ENCODE results near the gene HERPUD1. TPM values are rescaled to one million over a fixed set of nuclear protein-coding genes. Genes with fewer than 3 reads are reported as not detected.

Gene HERPUD1
- total and polyA plus RNA-seq, 9 of the 15 experiments (the other 6 are each of a cell fraction or from before 2014, with no cell fraction given), result 14.2 to 60.7 (median 37.4) TPM

- no TSS peak for BruUV-seq (replicated peaks)
- no peak overlapping the region for H3K27ac ChIP-seq (ENCODE audit: extremely low read depth, low read depth, low read length)
- no peak for DNase-seq (ENCODE audit: extremely low read depth in 1 of 4, low spot score in 3 of 4)
- no peak overlapping the region for H3K4me2 ChIP-seq (ENCODE audit: insufficient read depth, low read length)
- no peak overlapping the region for H3K9ac ChIP-seq (ENCODE audit: insufficient read depth in 1 of 2, low read depth in 2 of 2, low read length in 2 of 2)
- peaks cover 34 to 69% of the 10 kb centered on the region in 2 experiments; a peak in 4 of 5 replicates for H3K27me3 ChIP-seq (ENCODE audit: control insufficient read depth in 2 of 2, insufficient read depth in 2 of 2, low read length in 2 of 2)
- no peak overlapping the region for H2AFZ ChIP-seq (ENCODE audit: low read depth, low read length)
- 26% methylated on average over 9 of the region's 10 CpGs for WGBS (ENCODE audit: insufficient coverage, low coverage, missing lambda C conversion rate)
- peaks cover 0 to 5% of the 10 kb centered on the region in 2 experiments; a peak in 4 of 5 replicates for H3K4me1 ChIP-seq (replicated peaks in 1 of 2; ENCODE audit: control insufficient read depth in 2 of 2, insufficient read depth in 2 of 2, low read length in 2 of 2)
- H3K9me3 ChIP-seq (replicated peaks; ENCODE audit: control insufficient read depth, insufficient read depth, low read depth, low read length), result peaks cover 4% of the 10 kb centered on the region
- ChIA-PET POLR2A (interaction anchor here (1.1 kb wide), 1 partner anchor 29 kb away, joined by 5 read pairs; no protein-coding TSS in a partner anchor), CTCF (ENCODE audit: low intra/inter-chr PET ratio) (no interaction called here)
- no peak for FAIRE-seq
- in situ Hi-C loops (cut with MboI) (no loop called here), intact Hi-C loops (cut with micrococcal nuclease) (no loop called here)
- no peaks in the 10 kb centered on the region for H3K79me2 ChIP-seq (ENCODE audit: control insufficient read depth, insufficient read depth, low read length)
- TF ChIP-seq ZNF696 (CRISPR knock-in tag; conservative IDR thresholded peaks at IDR 0.05) (no peak), RAD51 (IDR thresholded peaks at IDR 0.05; ENCODE audit: borderline replicate concordance, low read depth) (no peak), ZNF444 (CRISPR knock-in tag; IDR thresholded peaks at IDR 0.05) (no peak), ZNF146 (CRISPR knock-in tag; IDR thresholded peaks at IDR 0.05; ENCODE audit: unreplicated experiment) (no peak), EHMT2 (IDR thresholded peaks at IDR 0.05) (no peak), OTX1 (CRISPR knock-in tag; IDR thresholded peaks at IDR 0.05) (no peak), POLR2A (conservative IDR thresholded peaks at IDR 0.05) (no peak)
- H4K20me1 ChIP-seq (replicated peaks; ENCODE audit: control insufficient read depth, insufficient read depth, low read length), result no peaks in the 10 kb centered on the region
- no peaks in the 10 kb centered on the region for H3K9me1 ChIP-seq (ENCODE audit: control insufficient read depth, insufficient read depth, low read length)
- H3K36me3 ChIP-seq (ENCODE audit: control insufficient read depth, insufficient read depth, low read length), result no peaks in the 10 kb centered on the region
- H3K4me3 ChIP-seq, result no peak overlapping the region
- ATAC-seq, result no peak
Observed at GRCh38 chr16:56975714-56976113, 43.8 kb downstream of the HERPUD1 start.

GRCh38 chr16:56977216-56977615 lies 45.3 kb downstream of the HERPUD1 start:
- H3K9ac ChIP-seq (ENCODE audit: insufficient read depth in 1 of 2, low read depth in 2 of 2, low read length in 2 of 2), result no peak overlapping the region
- WGBS (ENCODE audit: insufficient coverage, low coverage, missing lambda C conversion rate), result 5% methylated on average over 6 of the region's 6 CpGs
- H3K27ac ChIP-seq (ENCODE audit: extremely low read depth, low read depth, low read length), result no peak overlapping the region
- peaks cover 4% of the 10 kb centered on the region for H3K9me3 ChIP-seq (replicated peaks; ENCODE audit: control insufficient read depth, insufficient read depth, low read depth, low read length)
- H3K4me2 ChIP-seq (ENCODE audit: insufficient read depth, low read length), result no peak overlapping the region
- H3K36me3 ChIP-seq (ENCODE audit: control insufficient read depth, insufficient read depth, low read length), result no peaks in the 10 kb centered on the region
- no peak overlapping the region for H2AFZ ChIP-seq (ENCODE audit: low read depth, low read length)
- no peak overlapping the region for H3K4me3 ChIP-seq
- no TSS peak for BruUV-seq (replicated peaks)
- POLR2A ChIA-PET, result interaction anchor here (0.5 kb wide), 1 partner anchor 333 kb away, joined by 3 read pairs; no protein-coding TSS in a partner anchor
- FAIRE-seq, result no peak
- no peaks in the 10 kb centered on the region for H3K79me2 ChIP-seq (ENCODE audit: control insufficient read depth, insufficient read depth, low read length)
- no peak for ATAC-seq
- peaks cover 0 to 5% of the 10 kb centered on the region in 2 experiments; a peak in 4 of 5 replicates for H3K4me1 ChIP-seq (replicated peaks in 1 of 2; ENCODE audit: control insufficient read depth in 2 of 2, insufficient read depth in 2 of 2, low read length in 2 of 2)
- no peak for DNase-seq (ENCODE audit: extremely low read depth in 1 of 4, low spot score in 3 of 4)
- intact Hi-C loops (cut with micrococcal nuclease) (no loop called here), in situ Hi-C loops (cut with MboI) (no loop called here)
- no peaks in the 10 kb centered on the region for H4K20me1 ChIP-seq (replicated peaks; ENCODE audit: control insufficient read depth, insufficient read depth, low read length)
- no peaks in the 10 kb centered on the region for H3K9me1 ChIP-seq (ENCODE audit: control insufficient read depth, insufficient read depth, low read length)
- CTCF ChIA-PET (ENCODE audit: low intra/inter-chr PET ratio), result no interaction called here
- H3K27me3 ChIP-seq (ENCODE audit: control insufficient read depth in 2 of 2, insufficient read depth in 2 of 2, low read length in 2 of 2), result peaks cover 38 to 69% of the 10 kb centered on the region in 2 experiments; a peak in 4 of 5 replicates
- TF ChIP-seq, protein P1, sequence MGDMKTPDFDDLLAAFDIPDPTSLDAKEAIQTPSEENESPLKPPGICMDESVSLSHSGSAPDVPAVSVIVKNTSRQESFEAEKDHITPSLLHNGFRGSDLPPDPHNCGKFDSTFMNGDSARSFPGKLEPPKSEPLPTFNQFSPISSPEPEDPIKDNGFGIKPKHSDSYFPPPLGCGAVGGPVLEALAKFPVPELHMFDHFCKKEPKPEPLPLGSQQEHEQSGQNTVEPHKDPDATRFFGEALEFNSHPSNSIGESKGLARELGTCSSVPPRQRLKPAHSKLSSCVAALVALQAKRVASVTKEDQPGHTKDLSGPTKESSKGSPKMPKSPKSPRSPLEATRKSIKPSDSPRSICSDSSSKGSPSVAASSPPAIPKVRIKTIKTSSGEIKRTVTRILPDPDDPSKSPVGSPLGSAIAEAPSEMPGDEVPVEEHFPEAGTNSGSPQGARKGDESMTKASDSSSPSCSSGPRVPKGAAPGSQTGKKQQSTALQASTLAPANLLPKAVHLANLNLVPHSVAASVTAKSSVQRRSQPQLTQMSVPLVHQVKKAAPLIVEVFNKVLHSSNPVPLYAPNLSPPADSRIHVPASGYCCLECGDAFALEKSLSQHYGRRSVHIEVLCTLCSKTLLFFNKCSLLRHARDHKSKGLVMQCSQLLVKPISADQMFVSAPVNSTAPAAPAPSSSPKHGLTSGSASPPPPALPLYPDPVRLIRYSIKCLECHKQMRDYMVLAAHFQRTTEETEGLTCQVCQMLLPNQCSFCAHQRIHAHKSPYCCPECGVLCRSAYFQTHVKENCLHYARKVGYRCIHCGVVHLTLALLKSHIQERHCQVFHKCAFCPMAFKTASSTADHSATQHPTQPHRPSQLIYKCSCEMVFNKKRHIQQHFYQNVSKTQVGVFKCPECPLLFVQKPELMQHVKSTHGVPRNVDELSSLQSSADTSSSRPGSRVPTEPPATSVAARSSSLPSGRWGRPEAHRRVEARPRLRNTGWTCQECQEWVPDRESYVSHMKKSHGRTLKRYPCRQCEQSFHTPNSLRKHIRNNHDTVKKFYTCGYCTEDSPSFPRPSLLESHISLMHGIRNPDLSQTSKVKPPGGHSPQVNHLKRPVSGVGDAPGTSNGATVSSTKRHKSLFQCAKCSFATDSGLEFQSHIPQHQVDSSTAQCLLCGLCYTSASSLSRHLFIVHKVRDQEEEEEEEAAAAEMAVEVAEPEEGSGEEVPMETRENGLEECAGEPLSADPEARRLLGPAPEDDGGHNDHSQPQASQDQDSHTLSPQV (IDR thresholded peaks at IDR 0.05), result no peak
- no peak for TF ChIP-seq ZMIZ1 (IDR thresholded peaks at IDR 0.05; ENCODE audit: low read depth in 2 of 2, low read length in 2 of 2)
